Body of pancreas (tissue), 4 donors: ENCODE data around the gene NLN.

Source experiments
- POLR2A ChIP-seq, 3 donors: fragments of 450-650 bp; IDR thresholded peaks; one replicate each; pipeline ENCODE4 v1.6.1; 2016; ENCODE audit warnings: antibody characterized with exemption in 3 of 3, mild to moderate bottlenecking in 2 of 3
- TF ChIP-seq, protein P1 (sequence below), 7 experiments: fragments of 450-650 bp in 4 of 7; fragments of 200-600 bp in 3 of 7; sonication (generic) in 3 of 7; IDR thresholded peaks; one replicate each; pipeline ENCODE4 v1.5.1; 2016 to 2019; ENCODE audit warnings: antibody characterized with exemption in 7 of 7

- no peak for TF ChIP-seq POLR2A (IDR thresholded peaks at IDR 0.05)
- TF ChIP-seq, protein P1, sequence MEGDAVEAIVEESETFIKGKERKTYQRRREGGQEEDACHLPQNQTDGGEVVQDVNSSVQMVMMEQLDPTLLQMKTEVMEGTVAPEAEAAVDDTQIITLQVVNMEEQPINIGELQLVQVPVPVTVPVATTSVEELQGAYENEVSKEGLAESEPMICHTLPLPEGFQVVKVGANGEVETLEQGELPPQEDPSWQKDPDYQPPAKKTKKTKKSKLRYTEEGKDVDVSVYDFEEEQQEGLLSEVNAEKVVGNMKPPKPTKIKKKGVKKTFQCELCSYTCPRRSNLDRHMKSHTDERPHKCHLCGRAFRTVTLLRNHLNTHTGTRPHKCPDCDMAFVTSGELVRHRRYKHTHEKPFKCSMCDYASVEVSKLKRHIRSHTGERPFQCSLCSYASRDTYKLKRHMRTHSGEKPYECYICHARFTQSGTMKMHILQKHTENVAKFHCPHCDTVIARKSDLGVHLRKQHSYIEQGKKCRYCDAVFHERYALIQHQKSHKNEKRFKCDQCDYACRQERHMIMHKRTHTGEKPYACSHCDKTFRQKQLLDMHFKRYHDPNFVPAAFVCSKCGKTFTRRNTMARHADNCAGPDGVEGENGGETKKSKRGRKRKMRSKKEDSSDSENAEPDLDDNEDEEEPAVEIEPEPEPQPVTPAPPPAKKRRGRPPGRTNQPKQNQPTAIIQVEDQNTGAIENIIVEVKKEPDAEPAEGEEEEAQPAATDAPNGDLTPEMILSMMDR (IDR thresholded peaks at IDR 0.05) = no peak
Observed at GRCh38 chr5:65702036-65702435, 20.0 kb upstream of the NLN start.
